Spleen (tissue), 11 donors: ENCODE measurements around the gene HSPA12A. TPM values are rescaled to one million over a fixed set of nuclear protein-coding genes. Genes with fewer than 3 reads are reported as not detected.

Source experiments
- DNase-seq: peaks from one replicate; pipeline ENCODE4 v3.0.0-alpha.2; 2020
- H3K27ac ChIP-seq, 8 donors: fragments of 200-600 bp; sonication (generic) in 7 of 8; 1 replicate in 4 of 8; 2 replicates in 4 of 8; pipeline versions ENCODE4 v1.5.0 to v1.8.0; 2016 to 2021; ENCODE audit warnings: inconsistent platforms in 4 of 8, mild to moderate bottlenecking in 4 of 8, moderate library complexity in 1 of 8
- H3K27me3 ChIP-seq, 7 donors: fragments of 200-600 bp; sonication (generic) in 6 of 7; replicated peaks in 1 of 7; 1 replicate in 4 of 7; 2 replicates in 3 of 7; pipeline versions ENCODE4 v1.5.0 to v1.8.0; 2016 to 2021; ENCODE audit warnings: inconsistent platforms in 3 of 7, mild to moderate bottlenecking in 1 of 7
- H3K36me3 ChIP-seq, 6 donors: fragments of 200-600 bp; sonication (generic) in 5 of 6; 1 replicate in 4 of 6; 2 replicates in 2 of 6; pipeline versions ENCODE4 v1.5.0 to v1.8.0; 2016 to 2021; ENCODE audit warnings: inconsistent platforms in 2 of 6
- H3K4me1 ChIP-seq, 6 donors: fragments of 200-600 bp; sonication (generic) in 5 of 6; 1 replicate in 3 of 6; 2 replicates in 3 of 6; pipeline versions ENCODE4 v1.5.0 to v1.8.0; 2016 to 2021; ENCODE audit warnings: inconsistent platforms in 3 of 6
- H3K4me3 ChIP-seq, 8 donors: fragments of 200-600 bp; sonication (generic) in 7 of 8; 1 replicate in 4 of 8; 2 replicates in 4 of 8; pipeline versions ENCODE4 v1.5.0 to v1.8.0; 2016 to 2021; ENCODE audit warnings: inconsistent platforms in 4 of 8, mild to moderate bottlenecking in 4 of 8, moderate library complexity in 2 of 8
- H3K9me3 ChIP-seq, 8 donors: fragments of 200-600 bp; sonication (generic) in 7 of 8; 1 replicate in 4 of 8; 2 replicates in 4 of 8; pipeline versions ENCODE4 v1.5.0 to v1.8.0; 2016 to 2021; ENCODE audit warnings: inconsistent platforms in 4 of 8
- CTCF ChIP-seq, 11 experiments: fragments of 200-600 bp in 7 of 11; fragments of 450-650 bp in 4 of 11; sonication (generic) in 4 of 11; IDR thresholded peaks in 8 of 11; conservative IDR thresholded peaks in 3 of 11; 1 replicate in 7 of 11; 2 replicates in 4 of 11; pipeline versions ENCODE4 v1.4.0 to v1.8.0; 2016 to 2021; ENCODE audit warnings: antibody characterized with exemption in 11 of 11, inconsistent platforms in 4 of 11, mild to moderate bottlenecking in 1 of 11
- POLR2A ChIP-seq, 3 donors: fragments of 450-650 bp; IDR thresholded peaks; one replicate each; pipeline ENCODE4 v1.5.1; 2017; ENCODE audit warnings: antibody characterized with exemption in 3 of 3, mild to moderate bottlenecking in 1 of 3
- POLR2AphosphoS5 ChIP-seq, 3 donors: sonication (generic); formaldehyde crosslinking; IDR thresholded peaks; one replicate each; pipeline ENCODE4 v1.5.1; 2017; ENCODE audit warnings: antibody characterized with exemption in 3 of 3
- WGBS, 5 donors: extraction: QIAGEN DNeasy Blood & Tissue Kit in 3 of 5; methylation state at CpG; one replicate each; pipeline versions ENCODE4 v1.1.5 to v1.1.7; 2013 to 2018; 5-methylcytosine and 5-hydroxymethylcytosine counted together
- intact Hi-C: fragments of 100-400 bp; cut with DNase I; formaldehyde crosslinking; loops from one replicate; pipeline ENCODE4 v1.15.0; 2023; ENCODE audit warnings: low total_unique reads
- polyA plus RNA-seq, 3 donors: library from polyadenylated mRNA; stranded (reverse); fragments of 200-250 nt; gene quantifications; one replicate each; pipeline ENCODE4 v1.2.1, GENCODE V29; 2013
- total RNA-seq, 7 donors: library from RNA; depleted of rRNA in 3 of 7; stranded (reverse); fragments of >200 nt in 3 of 7; fragmentation: NEBNext Ultra II Directional in 4 of 7; extraction: Animal tissue kit (Norgen Biotek cat#: 25700) in 4 of 7; gene quantifications; one replicate each; pipeline versions ENCODE4 v1.1.0 to v1.2.1, GENCODE V29; 2016 to 2021
- donor health status: healthy with polysubstance abuse.
- donor health status: DM: no; HTN: no; CAD: no; lungs with moderate emphysema.
- donor health status: DM: no; HTN: no; CAD: no.
- donor health status: Bipolar disorder and iron deficiency.
- donor health status: healthy.
- donor health status: DM: no; HTN: no; CAD: no.
- donor health status: DM: yes; HTN: yes; CAD: no.

Gene HSPA12A
- total and polyA plus RNA-seq, 10 donors = 1.5 to 16.5 (median 6.9) TPM

- Histone ChIP-seq H3K27me3 (peaks cover 0 to 13% (median 0%) of the 10 kb centered on the region in 7 donors), H3K4me3 (no peak overlapping the region), H3K27ac (no peak overlapping the region), H3K36me3 (no peaks in the 10 kb centered on the region), H3K4me1 (no peaks in the 10 kb centered on the region), H3K9me3 (peaks cover 0 to 18% (median 10%) of the 10 kb centered on the region in 8 donors)
- DNase-seq = no peak
- WGBS, 5 donors = 77 to 95% (median 90%) methylated on average over 5 of the region's 5 CpGs
- TF ChIP-seq CTCF (IDR thresholded peaks at IDR 0.05 in 8 of 11, conservative IDR thresholded peaks at IDR 0.05 in 3 of 11) (no peak), POLR2A (IDR thresholded peaks at IDR 0.05) (no peak), POLR2AphosphoS5 (IDR thresholded peaks at IDR 0.05) (no peak)
- intact Hi-C loops = no loop called here
Observed at GRCh38 chr10:116646502-116646901, 95.9 kb downstream of the HSPA12A start.

- H3K9me3 ChIP-seq = peaks cover 0 to 10% (median 4%) of the 10 kb centered on the region in 8 donors
- WGBS, 5 donors = 0 to 9% (median 5%) methylated on average over 1 of the region's 1 CpG
- H3K4me3 ChIP-seq = no peak overlapping the region
- TF ChIP-seq POLR2A (IDR thresholded peaks at IDR 0.05) = no peak
- no peak for TF ChIP-seq CTCF (IDR thresholded peaks at IDR 0.05 in 8 of 11, conservative IDR thresholded peaks at IDR 0.05 in 3 of 11)
- TF ChIP-seq POLR2AphosphoS5 (IDR thresholded peaks at IDR 0.05) = no peak
- H3K27ac ChIP-seq = no peak overlapping the region
- peaks cover 0 to 4% (median 0%) of the 10 kb centered on the region in 7 donors for H3K27me3 ChIP-seq
- DNase-seq = no peak
- H3K36me3 ChIP-seq = no peaks in the 10 kb centered on the region
- intact Hi-C loops = no loop called here
- no peaks in the 10 kb centered on the region for H3K4me1 ChIP-seq
Observed at GRCh38 chr10:116637830-116638229, 104.5 kb downstream of the HSPA12A start.

- WGBS, 5 donors = 37 to 52% (median 44%) methylated on average over 2 of the region's 2 CpGs
- intact Hi-C loops = no loop called here
- TF ChIP-seq CTCF (IDR thresholded peaks at IDR 0.05 in 8 of 11, conservative IDR thresholded peaks at IDR 0.05 in 3 of 11) (no peak), POLR2AphosphoS5 (IDR thresholded peaks at IDR 0.05) (no peak), POLR2A (IDR thresholded peaks at IDR 0.05) (no peak)
Observed at GRCh38 chr10:116636976-116637375, 105.4 kb downstream of the HSPA12A start.

GRCh38 chr10:116636385-116636784, 106.0 kb downstream of the HSPA12A start:
- no peak for DNase-seq
- no peak overlapping the region for H3K27ac ChIP-seq
- TF ChIP-seq CTCF (IDR thresholded peaks at IDR 0.05 in 8 of 11, conservative IDR thresholded peaks at IDR 0.05 in 3 of 11) (no peak), POLR2AphosphoS5 (IDR thresholded peaks at IDR 0.05) (no peak), POLR2A (IDR thresholded peaks at IDR 0.05) (no peak)
- H3K9me3 ChIP-seq = peaks cover 0 to 10% (median 4%) of the 10 kb centered on the region in 8 donors
- H3K27me3 ChIP-seq = peaks cover 0 to 4% (median 0%) of the 10 kb centered on the region in 7 donors
- H3K4me3 ChIP-seq = no peak overlapping the region
- H3K36me3 ChIP-seq = no peaks in the 10 kb centered on the region
- intact Hi-C loops = no loop called here
- H3K4me1 ChIP-seq = no peaks in the 10 kb centered on the region

More at GRCh38 chr10:116636976-116637375, 105.4 kb downstream of the HSPA12A start:
- Histone ChIP-seq H3K27ac (no peak overlapping the region), H3K4me3 (no peak overlapping the region), H3K9me3 (peaks cover 0 to 10% (median 4%) of the 10 kb centered on the region in 8 donors), H3K4me1 (no peaks in the 10 kb centered on the region), H3K27me3 (peaks cover 0 to 4% (median 0%) of the 10 kb centered on the region in 7 donors), H3K36me3 (no peaks in the 10 kb centered on the region)
- no peak for DNase-seq
